Astrocyte of the cerebellum (primary cell): ENCODE data around the gene LPGAT1.

Source experiments
- DNase-seq: peaks from one replicate; pipeline ENCODE4 v3.0.0-alpha.2; 2011; ENCODE audit warnings: low read depth
- H3K4me3 ChIP-seq: 2 replicates; pipeline ENCODE4 v1.5.1; 2011; ENCODE audit warnings: mild to moderate bottlenecking, low read depth, low read length, moderate library complexity
- CTCF ChIP-seq: IDR thresholded peaks from 2 replicates; pipeline ENCODE4 v1.5.1; 2012; ENCODE audit warnings: low read length, low read depth, moderate library complexity, mild to moderate bottlenecking; ENCODE audit errors: missing control alignments
- in situ Hi-C: cut with HindIII; loops from 2 replicates; pipeline ENCODE4 v1.10.0; 2017; ENCODE audit warnings: low sequenced_read_pairs

LPGAT1 gene

GRCh38 chr1:211714154-211714553 is 116.4 kb downstream of the LPGAT1 start:
- H3K4me3 ChIP-seq: no peak overlapping the region
- TF ChIP-seq CTCF: no peak
- in situ Hi-C loops: no loop called here
- no peak for DNase-seq

DNA sequence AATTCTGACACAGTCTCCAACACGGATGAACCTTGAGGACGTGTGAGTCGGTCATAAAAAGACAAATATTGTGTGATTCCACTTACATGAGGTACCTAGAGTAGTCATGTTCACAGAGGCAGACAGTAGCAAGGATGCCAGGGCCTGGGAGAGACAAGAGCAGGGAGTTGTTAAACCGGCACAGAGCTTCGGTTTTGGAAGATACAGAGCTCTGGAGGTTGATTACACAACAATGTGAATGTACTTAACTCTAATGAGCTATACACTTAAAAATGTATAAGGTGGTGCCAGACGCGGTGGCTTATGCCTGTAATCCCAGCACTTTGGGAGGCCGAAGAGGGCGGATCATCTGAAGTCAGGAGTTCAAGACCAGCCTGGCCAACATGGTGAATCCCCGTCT is 117.3 kb downstream of the LPGAT1 start:
- H3K4me3 ChIP-seq: no peak overlapping the region
- TF ChIP-seq CTCF: no peak
- in situ Hi-C loops: no loop called here
- DNase-seq: no peak

- H3K4me3 ChIP-seq: no peak overlapping the region
These were observed 119.3 kb downstream of the LPGAT1 start for GRCh38 chr1:211711315-211711705.

DNA sequence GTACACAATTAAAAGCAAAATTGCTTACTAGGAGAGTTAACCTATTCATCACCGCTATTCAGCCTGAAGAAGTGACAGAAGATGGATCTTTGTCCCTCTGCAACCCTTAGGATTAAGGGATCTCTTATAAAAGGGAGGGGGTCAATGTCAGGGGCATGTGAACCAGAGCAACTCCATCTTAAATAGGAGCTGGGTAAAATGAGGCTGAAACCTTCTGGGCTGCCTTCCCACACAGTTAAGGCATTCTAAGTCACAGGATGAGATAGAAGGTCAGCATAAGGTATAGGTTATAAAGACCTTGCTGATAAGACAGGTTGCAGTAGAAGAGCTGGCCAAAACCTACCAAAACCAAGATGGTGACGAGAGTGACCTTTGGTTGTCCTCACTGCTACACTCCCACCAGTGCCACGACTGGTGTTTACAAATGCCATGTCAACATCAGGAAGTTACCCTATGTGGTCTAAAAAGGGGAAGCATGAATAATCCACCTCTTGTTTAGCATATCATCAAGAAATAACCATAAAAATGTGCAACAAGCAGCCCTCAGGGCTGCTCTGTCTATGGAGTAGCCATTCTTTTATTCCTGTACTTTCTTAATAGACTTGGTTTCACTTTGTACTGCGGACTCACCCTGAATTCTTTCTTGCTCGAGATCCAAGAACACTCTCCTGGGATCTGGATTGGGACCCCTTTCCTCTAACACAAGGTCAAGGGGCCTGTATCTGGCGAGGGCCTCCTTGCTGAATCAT is 119.8 kb downstream of the LPGAT1 start:
- DNase-seq: no peak
- no peak for TF ChIP-seq CTCF
- in situ Hi-C loops: no loop called here
- H3K4me3 ChIP-seq: no peak overlapping the region

More at GRCh38 chr1:211711315-211711705, 119.3 kb downstream of the LPGAT1 start:
- DNase-seq: no peak
- no peak for TF ChIP-seq CTCF
- in situ Hi-C loops: no loop called here

- no peak for DNase-seq
- in situ Hi-C loops: no loop called here
- no peak for TF ChIP-seq CTCF
- no peak overlapping the region for H3K4me3 ChIP-seq
These were observed 121.6 kb downstream of the LPGAT1 start for GRCh38 chr1:211708926-211709325.

- in situ Hi-C loops: no loop called here
- TF ChIP-seq CTCF: no peak
- H3K4me3 ChIP-seq: no peak overlapping the region
- no peak for DNase-seq
These were observed 122.6 kb downstream of the LPGAT1 start for GRCh38 chr1:211708006-211708405.
